Superior temporal gyrus (tissue), 1 donor: Measurements from ENCODE around the gene ACSM2B.
A peak's percentile ranks its signal among the peaks of the same experiment; 100 is the strongest.
"Not testable (repeated sequence)": the region's sequence is repeated elsewhere in the genome, so short reads cannot be mapped to it uniquely, and the experiment has no call there.

Source experiments
- DNase-seq: peaks from one replicate; pipeline ENCODE4 v3.0.0-alpha.2; 2016; ENCODE audit errors: extremely low spot score

The ACSM2B gene, protein sequence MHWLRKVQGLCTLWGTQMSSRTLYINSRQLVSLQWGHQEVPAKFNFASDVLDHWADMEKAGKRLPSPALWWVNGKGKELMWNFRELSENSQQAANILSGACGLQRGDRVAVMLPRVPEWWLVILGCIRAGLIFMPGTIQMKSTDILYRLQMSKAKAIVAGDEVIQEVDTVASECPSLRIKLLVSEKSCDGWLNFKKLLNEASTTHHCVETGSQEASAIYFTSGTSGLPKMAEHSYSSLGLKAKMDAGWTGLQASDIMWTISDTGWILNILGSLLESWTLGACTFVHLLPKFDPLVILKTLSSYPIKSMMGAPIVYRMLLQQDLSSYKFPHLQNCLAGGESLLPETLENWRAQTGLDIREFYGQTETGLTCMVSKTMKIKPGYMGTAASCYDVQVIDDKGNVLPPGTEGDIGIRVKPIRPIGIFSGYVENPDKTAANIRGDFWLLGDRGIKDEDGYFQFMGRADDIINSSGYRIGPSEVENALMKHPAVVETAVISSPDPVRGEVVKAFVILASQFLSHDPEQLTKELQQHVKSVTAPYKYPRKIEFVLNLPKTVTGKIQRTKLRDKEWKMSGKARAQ

DNA sequence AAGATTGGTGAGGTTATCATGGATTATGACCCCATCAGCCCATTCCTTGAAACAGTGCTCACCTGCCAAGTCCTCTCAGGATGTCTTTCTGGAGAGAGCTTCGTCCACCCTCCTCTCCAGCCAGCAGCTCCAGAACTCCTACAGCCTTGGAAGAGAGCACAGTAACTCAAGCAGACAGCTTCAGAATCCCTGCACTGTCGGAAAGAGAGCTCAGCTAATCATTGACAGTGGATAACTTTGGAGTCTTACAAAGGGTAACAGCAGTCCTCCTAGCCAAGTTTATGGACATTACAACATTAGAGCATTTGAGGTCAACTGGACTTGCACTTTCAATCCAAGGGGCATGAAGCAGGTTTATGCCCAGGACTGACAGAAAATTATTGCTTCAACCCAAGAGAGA, at the start of gene ACSM2B:
Gene ACSM2B, minus strand, starts transcription at position 223 of the 400 bp plus-strand sequence. CDS start 11,522 bp downstream, outside the sequence.
- not testable (repeated sequence) for DNase-seq

DNA sequence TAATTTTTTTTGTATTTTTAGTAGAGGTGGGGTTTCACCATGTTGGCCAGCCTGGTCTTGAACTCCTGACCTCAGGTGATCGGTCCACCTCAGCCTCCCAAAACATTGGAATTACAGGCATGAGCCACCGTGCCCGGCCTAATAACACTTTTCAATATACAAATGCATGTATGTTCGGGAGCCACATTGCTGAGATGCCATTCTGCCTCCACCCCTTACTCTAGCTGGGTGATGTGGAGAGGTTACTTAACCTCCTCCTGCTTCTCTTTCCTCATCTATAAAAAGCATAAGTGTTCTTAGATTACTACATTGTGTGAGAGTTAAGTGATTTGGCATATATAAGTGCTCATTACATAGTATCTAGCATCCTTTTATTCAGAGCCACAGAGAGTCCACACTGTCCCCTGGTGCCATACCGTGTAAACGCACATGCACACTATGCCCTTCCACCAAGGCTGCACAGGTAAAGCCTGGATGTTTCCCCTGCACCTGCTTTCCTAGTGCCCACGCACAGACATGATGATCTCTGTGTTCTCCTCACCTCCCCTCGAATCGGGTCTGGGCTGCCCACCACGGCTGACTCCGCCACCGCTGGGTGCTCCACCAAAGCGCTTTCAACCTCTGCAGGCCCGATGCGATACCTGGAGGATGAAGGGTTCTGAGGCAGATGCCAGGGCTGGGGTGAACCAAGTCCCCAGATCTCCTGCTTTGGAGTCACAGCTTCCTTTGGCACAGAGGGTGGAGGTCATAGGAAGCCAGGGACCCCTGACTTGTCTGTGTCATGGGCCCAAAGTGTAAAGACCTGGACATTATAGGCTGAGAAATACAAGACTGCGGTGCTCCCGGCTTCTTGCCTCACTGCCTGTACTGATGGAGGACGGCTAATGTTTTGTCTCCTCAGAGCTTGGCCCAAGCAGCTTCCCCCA, 49.0 kb upstream of the ACSM2B start:
- no peak for DNase-seq

DNA sequence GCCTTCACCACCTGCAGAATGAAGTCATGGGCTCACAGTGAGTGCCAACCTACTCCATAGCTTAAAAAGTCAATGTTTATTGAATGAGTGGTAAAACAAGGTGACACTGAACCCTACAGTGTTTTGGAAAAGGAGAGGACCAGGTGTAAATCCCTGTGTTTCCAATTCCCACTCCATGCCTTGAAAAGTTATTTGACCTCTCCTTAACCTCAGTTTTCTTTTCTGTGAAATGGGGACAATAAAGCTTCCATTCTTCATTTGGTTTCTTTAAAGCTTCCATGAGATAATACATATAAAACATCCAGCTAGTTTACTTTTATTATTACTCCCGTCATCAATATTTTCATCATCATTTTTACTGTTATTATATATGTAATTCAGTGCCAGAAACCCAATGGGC, 48.0 kb upstream of the ACSM2B start:
- DNase-seq, result no peak

DNA sequence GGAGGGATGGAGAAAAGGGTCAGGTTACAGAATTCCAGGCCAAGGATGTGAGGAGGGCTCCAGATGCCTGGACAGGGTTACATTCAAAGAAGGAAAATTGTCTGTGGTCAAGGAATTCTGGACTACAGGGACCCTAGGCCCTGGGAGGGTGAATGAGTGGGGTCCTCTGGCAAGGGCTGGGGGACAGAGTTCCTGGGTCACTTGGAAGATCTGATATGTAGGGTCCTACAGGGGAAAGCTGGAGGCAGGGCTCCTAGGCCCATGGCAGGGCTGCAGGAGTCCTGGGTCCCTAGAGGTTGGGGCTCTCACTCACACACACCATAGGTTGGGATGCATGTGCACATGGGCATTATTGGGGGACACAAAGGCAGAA, 46.3 kb upstream of the ACSM2B start:
- DNase-seq, result no peak

DNA sequence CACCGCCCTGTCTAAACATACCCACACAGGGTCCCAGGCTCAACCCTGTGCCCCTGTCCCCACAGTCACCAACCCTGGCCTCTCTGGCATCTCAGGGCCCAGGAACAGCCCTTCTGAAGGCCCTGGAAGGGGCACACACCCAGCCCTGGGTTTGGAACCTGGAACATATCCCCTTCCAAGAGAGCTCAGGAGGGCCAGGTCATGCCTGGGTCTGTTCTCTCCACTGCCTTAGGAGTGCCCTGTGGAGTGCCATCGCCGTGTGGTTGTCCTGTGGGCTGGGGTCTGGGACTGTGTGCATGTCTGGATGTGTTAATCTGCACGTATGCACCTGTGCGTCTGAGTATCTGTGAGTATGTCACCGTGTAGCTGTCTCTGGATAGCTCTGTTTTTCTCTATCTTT, 45.2 kb upstream of the ACSM2B start:
- DNase-seq, result no peak

DNA sequence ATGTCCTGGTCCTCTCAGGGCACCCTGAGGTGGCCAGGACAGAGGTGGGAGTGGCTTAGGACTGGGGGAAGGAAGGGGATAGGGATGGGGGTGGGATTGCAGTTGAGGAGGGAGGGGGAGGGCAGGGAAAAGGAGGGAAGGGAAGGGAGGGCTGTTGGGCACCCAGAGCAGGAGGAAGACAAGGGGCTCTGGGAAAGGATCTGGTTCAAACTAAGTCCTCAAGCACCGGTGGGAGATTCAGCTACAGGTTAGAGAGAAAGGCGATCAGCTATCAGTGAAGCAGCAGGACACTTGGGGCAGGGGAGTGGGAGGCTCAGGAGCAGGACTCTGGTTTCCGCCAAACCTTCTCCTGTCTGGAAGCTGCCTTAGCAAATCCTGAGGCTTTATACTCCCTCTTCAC, 44.6 kb upstream of the ACSM2B start:
- no peak for DNase-seq

DNA sequence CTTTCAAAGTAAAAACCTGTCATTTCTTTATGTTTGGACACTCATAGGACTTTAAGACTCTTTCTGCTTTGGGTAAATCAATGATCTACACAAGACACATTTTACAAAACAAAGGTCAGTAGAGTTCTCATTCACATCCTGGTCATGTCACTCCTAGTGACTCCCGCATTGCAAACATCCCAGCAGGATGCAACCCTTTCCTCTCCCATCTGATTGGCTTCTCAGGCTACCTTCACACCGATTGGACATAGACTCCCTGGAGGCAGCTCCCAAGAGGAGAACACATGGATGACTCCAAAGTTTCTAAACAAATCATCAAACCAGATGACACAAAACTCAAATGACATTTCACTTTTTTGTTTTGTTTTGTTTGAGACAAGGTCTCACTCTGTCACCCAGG, 43.8 kb upstream of the ACSM2B start:
- no peak for DNase-seq

DNA sequence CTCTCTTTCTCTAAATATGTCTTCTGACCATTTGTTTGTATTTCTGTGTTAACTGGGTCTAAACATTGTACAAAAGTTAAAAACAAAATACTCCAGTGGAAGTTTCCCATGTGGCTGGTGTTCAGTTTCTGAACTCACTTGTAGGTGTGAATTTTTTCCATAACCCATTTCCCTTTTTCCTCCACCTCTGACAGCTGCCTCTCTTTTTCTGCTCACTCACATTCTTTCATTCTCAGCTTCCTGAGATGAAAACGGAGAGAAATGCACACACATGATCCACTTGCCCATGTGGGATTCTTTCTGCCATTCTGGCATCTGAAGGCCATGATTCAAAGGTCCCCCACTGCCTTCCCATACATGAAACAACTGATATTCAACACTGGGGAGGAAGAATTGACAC, 41.1 kb upstream of the ACSM2B start:
- DNase-seq, result no peak

DNA sequence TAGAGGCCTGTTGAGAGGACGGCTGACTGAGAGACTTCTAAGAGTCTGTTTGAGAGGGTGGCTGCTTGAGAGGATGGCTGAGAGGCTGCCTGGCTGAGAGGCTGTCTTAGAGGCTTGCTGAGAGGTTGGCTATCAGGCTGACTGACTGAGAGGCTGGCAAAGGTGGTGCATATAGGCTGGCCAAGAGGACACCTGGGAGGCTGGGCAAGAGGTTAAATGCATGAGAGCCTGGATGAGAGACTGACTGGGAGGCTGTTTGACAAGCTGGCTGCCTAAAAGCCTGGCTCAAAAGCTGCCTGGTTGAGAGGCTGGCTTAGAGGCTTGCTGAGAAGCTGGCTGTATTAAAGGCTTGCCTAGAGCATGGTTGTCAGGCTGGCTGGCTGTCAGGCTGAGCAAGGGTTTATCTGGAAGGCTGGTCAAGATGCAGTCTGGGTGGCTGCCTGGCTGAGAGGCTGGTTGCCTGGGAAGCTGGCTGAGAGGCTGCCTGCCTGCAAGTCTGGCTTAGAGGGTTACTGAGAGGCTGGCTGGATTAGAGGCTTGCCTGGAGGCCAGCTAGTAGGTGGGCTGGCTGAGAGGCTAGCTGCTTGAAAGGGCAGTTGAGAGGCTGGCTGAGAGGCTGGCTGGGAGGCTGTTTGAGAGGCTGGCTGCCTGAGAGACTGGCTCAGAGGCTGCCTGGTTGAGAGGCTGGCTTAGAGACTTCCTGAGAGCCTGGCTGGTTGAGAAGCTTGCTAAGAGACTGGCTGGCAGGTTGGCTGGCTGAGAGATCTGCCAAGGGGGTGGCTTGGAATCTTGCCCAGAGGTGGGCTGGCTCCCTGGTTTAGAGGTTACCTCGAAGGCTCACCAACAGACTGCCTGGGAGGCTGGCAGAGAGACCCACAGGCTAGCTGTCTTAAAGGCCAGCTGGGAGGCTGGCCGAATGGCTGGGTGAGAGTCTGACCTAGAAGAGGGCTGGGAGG, 38.3 kb upstream of the ACSM2B start:
- no peak for DNase-seq

DNA sequence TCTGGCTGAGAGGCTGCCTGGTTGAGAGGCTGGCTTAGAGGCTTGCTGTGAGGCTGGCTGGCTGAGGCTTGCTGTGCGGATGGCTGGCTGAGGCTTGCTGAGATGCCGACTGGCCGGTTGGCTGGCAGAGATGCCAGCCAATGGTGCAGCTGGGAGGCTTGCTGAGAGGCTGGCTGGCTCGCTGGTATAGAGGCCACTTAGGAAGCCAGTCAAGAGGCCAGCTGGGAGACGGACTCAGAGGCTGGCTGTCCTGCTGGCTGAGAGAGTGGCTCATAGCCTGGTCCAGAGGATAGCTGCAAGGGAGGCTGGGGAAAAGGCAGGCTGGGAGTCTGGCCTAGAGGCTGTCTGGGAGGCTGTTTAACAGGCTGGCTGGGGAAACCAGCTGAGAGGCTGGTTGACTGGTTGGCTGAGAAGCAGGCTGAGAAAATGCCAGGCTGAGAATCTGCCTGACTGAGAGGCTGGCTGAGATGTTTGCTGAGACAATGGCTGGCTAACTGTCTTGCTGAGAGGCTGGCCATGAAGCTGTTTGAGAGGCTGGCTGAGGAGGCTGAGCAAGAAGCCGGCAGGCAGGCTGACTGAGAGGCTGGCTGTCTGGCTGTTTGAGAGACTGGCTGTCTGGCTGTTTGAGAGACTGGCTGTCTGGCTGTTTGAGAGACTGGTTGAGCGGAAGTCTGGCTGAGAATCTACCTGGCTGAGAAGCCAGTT, 37.5 kb upstream of the ACSM2B start:
- DNase-seq, result no peak

DNA sequence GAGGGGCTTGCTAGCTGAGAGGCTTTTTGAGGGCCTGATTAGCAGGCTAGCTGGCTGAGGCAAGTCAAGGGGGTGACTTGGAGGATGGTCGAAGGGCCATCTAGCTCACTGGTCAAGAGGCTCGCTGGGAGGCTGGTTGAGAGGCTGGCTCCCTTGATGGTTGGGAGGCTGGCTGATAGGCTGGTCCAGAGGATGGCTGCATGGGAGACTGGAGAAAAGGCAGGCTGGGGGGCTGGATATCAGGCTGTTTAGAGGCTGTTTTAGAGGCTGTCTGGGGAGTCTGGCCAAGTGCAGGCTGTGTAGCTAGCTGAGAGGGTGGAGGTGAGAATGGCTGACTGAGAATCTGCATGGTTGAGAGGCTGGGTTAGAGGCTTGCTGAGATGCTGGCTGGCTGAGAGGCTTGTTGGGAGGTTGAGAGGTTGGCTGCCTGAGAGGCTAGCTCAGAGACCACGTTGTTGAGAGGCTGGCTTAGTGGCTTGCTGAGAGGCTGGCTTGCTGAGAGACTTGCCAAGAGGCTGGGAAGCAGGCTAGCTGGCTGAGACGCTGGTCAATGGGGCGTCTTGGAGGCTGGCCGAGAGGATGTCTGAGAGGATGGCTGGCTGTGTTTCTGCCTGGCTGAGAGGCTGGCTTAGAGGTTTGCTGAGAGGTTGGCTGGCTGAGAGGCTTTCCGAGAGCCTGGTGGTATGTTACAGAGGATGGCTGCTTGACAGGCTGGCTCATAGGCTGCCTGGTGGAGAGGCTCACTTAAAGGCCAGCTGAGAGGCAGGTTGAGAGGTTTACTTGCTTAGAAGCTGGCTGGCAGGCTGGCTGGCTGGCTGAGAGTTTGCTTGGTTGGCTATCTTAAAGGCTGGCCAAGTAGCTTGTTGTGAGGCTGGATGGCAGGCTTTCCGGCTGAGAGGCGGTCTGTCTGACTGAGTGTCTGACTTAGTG, 36.6 kb upstream of the ACSM2B start:
- peak; percentile 12 for DNase-seq

DNA sequence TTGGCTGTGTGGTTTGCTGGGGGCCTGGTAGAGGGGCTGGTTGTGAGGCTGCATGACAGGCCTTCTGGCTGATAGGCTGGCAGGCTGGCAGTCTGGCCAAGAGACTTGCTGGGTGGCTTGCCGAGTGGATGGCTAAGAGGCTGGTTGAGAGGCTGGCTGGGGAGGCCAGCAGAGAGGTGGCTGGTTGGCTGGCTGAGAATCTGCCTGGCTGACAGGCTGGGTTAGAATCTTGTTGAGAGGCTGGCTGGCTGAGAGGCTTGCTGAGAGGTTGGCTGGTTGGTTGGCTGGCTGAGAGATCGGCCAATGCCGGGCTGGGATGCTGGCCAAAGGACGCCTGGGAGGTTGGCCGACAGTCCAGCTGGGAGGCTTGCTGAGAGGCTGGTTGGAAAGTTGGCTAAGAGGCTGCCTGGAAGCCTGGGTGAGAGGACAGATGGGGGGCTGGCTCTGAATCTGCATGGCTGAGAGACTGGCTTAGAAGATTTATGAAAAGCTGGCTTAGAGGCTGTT, 35.9 kb upstream of the ACSM2B start:
- DNase-seq, result no peak

DNA sequence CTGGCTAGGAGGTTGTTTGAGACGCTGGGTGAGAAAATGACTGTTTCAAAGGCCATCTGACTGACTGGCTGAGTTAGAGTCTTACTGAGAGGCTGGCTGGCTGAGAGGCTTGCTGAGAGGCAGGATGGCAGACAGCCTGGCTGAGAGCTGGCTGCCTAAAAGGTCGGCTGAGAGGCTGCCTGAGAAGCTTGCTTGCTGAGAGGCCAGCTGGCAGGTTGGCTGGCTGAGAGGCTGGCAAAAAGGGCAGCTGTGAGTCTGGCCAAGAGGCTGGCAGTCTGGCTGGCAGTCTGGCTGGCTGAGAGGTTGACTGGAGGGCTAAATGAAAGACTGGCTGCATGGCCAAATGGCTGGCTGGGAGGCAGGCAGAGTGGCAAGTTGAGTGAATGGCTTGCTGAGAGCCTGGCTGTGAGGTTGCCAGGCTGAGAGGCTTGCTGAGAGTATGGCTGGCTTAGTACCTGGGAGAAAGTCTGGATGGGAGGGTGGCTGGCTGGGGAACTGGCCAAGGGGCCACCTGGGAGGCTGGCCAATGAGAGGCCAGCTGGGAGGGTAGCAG, 35.3 kb upstream of the ACSM2B start:
- DNase-seq, result peak; percentile 12

DNA sequence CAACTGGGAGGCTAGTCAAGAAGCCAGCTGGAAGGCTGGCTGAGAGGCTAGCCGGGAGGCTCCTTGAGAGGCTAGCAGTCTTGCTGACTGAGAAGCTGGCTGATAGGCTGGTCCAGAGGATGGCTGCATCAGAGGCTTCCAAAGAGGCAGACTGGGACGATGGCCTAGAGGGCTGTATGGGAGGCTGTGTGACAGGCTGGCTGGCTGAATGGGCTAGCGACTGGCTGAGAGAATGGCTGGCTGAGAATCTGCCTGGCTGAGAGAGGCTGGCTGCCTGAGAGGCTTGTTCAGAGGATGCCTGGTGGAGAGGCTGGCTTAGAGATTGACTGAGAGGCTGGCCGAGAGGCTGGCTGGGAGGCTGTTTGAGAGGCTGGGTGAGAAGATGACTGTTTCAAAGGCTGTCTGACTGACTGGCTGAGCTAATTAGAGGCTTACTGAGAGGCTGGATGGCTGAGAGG, 34.8 kb upstream of the ACSM2B start:
- no peak for DNase-seq

DNA sequence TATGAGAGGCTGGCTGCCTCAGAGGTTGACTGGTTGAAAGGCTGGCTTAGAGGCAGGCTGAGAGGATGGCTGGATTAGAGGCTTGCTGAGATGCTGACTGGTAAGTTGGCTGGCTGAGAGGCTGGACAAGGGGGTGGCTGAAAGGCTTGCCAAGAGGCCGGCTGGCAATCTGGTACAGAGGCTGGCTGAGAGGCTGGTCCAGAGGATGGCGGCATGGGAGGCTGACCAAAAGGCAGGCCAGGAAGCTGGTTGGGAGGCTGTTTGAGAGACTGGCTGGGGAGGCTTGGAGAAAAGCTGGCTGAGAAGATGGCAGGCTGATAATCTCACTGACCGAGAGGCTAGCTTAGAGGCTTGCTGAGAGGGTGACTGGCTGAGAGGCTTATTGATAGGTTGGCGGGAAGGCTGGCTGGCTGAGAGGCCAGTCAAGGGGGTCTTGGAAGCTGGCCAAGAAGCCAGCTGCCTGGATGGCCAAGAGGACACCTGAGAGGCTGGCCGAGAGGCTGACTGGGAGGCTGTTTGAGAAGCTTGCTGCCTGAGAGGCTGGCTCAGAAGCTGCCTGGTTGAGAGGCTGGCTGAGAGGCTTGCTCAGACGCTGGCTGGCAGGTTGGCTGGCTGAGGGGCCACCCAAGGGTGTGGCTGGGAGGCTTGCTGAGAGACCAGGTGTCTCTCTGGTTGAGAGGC, 34.2 kb upstream of the ACSM2B start:
- no peak for DNase-seq

DNA sequence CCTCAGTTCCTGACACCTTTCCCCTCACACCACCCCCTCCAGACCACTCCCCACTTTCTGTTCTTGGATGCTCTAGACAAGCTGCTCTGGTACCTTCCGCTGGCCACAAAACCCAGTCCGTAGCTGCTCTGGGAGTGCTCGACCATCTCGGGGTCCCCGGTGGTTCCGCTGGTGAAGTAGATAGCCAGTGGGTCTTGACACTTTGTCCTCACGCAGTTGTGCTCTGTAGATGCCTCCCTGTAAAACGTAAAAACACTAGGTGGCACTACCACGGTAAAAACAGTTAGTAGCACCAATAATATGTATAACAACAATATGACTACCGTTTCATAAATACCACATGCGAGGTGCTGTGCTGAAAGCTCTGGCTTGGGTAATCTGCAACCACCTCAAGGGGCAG, 26.0 kb upstream of the ACSM2B start:
- not testable (repeated sequence) for DNase-seq

DNA sequence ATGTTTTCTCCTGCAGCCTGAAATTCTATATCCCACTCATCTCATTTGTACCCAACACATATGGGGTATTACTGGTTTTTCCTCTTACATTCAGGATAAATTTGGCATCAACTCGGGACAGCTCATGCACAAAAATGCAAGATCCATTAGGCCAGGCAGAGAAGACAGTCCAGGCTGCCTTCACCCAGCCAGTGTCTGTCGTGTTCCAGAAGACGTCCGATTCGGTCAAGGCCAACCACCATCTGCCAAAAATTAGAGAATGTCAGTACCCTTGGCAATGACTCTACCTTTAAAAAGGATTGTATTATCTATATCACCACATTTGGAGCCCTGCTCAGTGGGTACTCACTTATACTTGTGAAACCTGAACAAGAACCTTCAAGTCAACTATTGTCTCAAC, 23.3 kb upstream of the ACSM2B start:
- not testable (repeated sequence) for DNase-seq

DNA sequence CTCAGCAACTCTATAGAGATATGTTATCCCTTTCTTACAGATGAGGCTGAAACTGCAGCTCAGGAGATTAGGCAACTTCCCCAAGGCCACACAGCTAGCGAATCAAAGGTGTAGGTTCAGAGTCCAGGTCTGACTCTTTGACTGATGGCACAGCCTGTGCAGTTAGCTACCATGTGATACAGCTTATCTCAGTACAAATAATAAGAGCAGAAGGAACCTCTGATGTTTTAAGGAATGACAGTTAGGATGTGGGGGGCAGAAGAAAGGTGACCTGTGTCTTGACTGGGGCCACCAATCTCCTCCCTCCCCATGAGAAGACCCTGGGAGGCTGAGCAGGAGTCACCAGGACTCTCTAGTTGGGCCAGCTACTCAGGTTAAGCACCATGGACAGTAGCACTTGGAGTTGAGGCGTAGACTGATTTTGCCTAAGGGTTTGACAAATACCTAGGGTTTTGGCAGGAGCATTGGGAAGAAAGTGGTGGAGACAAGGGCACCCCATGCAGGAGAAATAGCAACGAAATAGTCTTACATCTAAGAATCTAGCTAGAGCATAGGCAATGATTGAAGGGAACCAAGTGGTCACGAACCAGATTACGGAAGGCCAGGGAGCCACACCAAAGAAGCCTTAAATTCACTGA, 22.8 kb upstream of the ACSM2B start:
- no peak for DNase-seq
